HUES64 (cell line): ENCODE measurements around the gene PHPT1. TPM values are rescaled to one million over a fixed set of nuclear protein-coding genes. Genes with fewer than 3 reads are reported as not detected.
"Not testable (repeated sequence)": the region's sequence is repeated elsewhere in the genome, so short reads cannot be mapped to it uniquely, and the experiment has no call there.

ENCODE experiments used
- H3K27ac ChIP-seq: 2 replicates; pipeline ENCODE4 v1.7.0; 2013; ENCODE audit warnings: low read depth, low read length, inconsistent platforms
- H3K27me3 ChIP-seq: 2 replicates; pipeline ENCODE4 v1.6.1; 2013; ENCODE audit warnings: mild to moderate bottlenecking, low read length; ENCODE audit not compliant: insufficient read depth
- H3K36me3 ChIP-seq: 2 replicates; pipeline ENCODE4 v1.6.1; 2013; ENCODE audit warnings: mild to moderate bottlenecking, low read length; ENCODE audit not compliant: insufficient read depth
- H3K4me1 ChIP-seq: 2 replicates; pipeline ENCODE4 v1.6.1; 2013; ENCODE audit warnings: mild to moderate bottlenecking, low read length, moderate library complexity; ENCODE audit not compliant: insufficient read depth
- H3K4me3 ChIP-seq: 2 replicates; pipeline ENCODE4 v1.5.1; 2013; ENCODE audit warnings: mild to moderate bottlenecking, low read length, moderate library complexity
- H3K9ac ChIP-seq: 2 replicates; pipeline ENCODE4 v1.6.1; 2013; ENCODE audit warnings: mild to moderate bottlenecking, low read depth, low read length
- H3K9me3 ChIP-seq: 2 replicates; pipeline ENCODE4 v1.6.1; 2013; ENCODE audit warnings: low read depth, low read length; ENCODE audit not compliant: insufficient read depth
- WGBS: fragments of 150-250, 120-280 bp; methylation state at CpG from one replicate; pipeline ENCODE4 v1.1.7; 2013; ENCODE audit warnings: missing lambda C conversion rate; 5-methylcytosine and 5-hydroxymethylcytosine counted together
- polyA plus RNA-seq, 2 experiments: library from polyadenylated mRNA; stranded (reverse); fragments of 50-300 nt; gene quantifications; one replicate each; pipeline ENCODE4 v1.2.3, GENCODE V29; 2013

Gene PHPT1
- 113 TPM for polyA plus RNA-seq (2013, experiment 1 of 2)
- 129 TPM for polyA plus RNA-seq (2013, experiment 2 of 2)

DNA sequence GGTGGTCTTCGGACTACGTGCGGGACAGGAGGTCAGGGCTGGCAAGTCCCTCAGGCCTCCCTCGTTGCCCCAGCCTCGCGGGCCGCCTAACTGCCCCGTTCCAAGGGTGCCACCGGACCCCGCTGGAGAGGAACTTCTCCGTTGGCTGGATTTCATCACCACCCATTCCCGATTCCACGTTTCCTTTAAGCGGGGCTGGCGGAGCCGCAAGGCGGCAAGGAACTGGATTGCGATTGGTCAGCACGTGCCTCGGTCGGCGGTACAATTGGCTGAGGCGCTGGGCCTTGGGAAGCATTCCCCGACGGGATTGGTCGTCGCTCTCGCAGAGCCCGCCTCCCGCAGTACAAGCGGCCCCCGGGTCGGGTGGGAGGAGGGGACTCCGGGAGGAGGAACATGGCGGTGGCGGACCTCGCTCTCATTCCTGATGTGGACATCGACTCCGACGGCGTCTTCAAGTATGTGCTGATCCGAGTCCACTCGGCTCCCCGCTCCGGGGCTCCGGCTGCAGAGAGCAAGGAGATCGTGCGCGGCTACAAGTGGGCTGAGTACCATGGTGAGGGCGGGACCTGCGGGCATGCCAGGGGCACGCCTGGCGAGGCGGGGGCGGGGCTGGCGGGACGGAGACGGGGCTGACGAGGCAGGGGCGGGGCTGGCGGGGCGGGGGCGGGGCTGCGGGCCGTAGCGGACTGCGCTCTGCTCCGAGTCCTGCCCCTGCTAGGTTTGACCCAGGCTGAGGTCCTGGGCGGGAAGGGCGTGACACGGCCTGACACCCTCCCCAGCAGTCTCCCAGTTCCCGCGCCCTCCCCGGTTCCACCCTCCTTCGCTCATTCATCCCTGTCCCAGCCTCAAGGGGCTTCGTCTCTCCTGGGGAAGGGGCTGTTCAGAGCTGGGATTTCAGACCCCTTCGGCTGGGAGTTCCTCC, at the start of gene PHPT1:
Gene PHPT1, plus strand, starts transcription at position 372 of the 922 bp plus-strand sequence. Its CDS starts 22 bp downstream, at position 394.
- peak within 1 kb of the TSS; percentile 89 for H3K4me3 ChIP-seq
- H3K9ac ChIP-seq, result peak within 1 kb of the TSS; percentile 90
- peaks cover 17% of the 10 kb centered on the region for H3K36me3 ChIP-seq
- H3K27me3 ChIP-seq, result peaks cover 5% of the 10 kb centered on the region
- no peaks in the 10 kb centered on the region for H3K4me1 ChIP-seq
- H3K9me3 ChIP-seq, result no peaks in the 10 kb centered on the region
- under 1% methylated on average over 77 of the region's 77 CpGs for WGBS
- H3K27ac ChIP-seq, result peak within 1 kb of the TSS; percentile 95

DNA sequence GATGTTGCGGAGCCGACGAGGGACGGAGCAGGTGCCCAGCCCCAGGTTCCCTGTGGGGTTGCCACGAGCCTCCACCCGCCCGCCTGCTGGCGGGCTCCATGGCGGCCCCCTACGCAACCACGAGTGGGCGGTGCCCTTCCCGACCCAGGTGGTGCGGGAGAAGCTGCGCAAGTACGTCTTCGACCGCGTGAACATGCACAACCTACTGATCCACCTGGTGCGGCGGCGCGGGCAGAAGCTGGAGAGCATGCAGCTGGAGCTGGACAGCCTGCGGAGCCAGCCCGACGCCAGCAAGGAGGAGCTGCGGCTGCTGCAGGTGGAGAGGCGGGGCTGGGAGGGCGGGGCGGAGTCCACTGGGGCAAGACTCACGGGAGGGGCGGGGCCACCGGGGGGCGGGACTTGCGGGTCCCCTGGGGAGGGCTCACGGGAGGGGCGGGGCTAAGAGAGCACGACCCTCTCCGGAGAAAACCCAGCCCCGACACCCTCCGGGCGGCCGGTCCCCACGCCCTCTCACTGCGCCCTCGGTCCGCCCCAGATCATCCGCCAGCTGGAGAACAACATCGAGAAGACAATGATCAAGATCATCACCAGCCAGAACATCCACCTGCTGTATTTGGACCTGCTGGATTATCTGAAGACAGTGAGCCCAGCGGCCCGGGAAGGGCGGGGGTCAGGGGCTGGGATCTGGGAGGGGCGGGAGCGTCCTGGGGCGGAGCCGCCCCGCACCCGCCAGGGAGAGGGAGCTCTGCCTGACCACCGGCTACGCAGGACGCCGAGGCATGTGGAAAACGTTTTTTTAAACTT, 49.2 kb upstream of the PHPT1 start:
- peaks cover 21% of the 10 kb centered on the region for H3K27me3 ChIP-seq
- no peak overlapping the region for H3K27ac ChIP-seq
- peaks cover 11% of the 10 kb centered on the region for H3K4me1 ChIP-seq
- no peaks in the 10 kb centered on the region for H3K36me3 ChIP-seq
- H3K9ac ChIP-seq, result peak overlapping the region; percentile 62
- H3K4me3 ChIP-seq, result peak overlapping the region; percentile 69
- no peaks in the 10 kb centered on the region for H3K9me3 ChIP-seq
- under 1% methylated on average over 62 of the region's 63 CpGs for WGBS

- 89% methylated on average over 6 of the region's 6 CpGs for WGBS
- Histone ChIP-seq H3K27me3 (peaks cover 21% of the 10 kb centered on the region), H3K4me3 (no peak overlapping the region), H3K4me1 (peaks cover 7% of the 10 kb centered on the region; the same call in 1 of the 2 replicates), H3K27ac (no peak overlapping the region), H3K9me3 (no peaks in the 10 kb centered on the region), H3K9ac (no peak overlapping the region), H3K36me3 (0 out of 2 replicates have a peak, but pooled peaks cover 3% of the 10 kb centered on the region)
These were observed 46.9 kb upstream of the PHPT1 start for GRCh38 chr9:136802321-136802720.

DNA sequence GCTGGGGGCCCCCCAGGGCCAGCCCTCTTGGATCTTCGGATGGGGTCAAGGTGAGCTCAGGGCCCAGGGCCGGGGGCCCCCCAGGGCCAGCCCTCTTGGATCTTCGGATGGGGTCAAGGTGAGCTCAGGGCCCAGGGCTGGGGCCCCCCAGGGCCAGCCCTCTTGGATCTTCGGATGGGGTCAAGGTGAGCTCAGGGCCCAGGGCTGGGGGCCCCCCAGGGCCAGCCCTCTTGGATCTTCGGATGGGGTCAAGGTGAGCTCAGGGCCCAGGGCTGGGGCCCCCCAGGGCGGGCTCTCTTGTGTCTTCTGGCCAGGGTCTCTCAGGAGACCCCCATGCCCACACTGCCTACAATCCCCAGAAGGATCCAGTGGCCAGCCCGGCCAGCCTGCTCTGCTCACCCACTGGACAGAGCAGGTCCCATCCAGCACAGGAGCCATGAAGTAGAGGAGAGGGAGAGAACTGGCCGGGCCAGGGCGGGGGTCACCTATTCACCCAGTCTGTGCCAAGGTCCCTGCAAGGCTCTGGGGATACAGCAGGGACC, 46.1 kb upstream of the PHPT1 start:
- WGBS, result 90% methylated on average over 8 of the region's 9 CpGs
- not testable (repeated sequence) for H3K36me3 ChIP-seq

GRCh38 chr9:136803551-136804508, 45.4 kb upstream of the PHPT1 start:
- 94% methylated on average over 22 of the region's 22 CpGs for WGBS
- Histone ChIP-seq H3K27ac (no peak overlapping the region), H3K9ac (no peak overlapping the region), H3K4me1 (peaks cover 7% of the 10 kb centered on the region; the same call in 1 of the 2 replicates), H3K9me3 (no peaks in the 10 kb centered on the region), H3K4me3 (no peak overlapping the region), H3K27me3 (peaks cover 15% of the 10 kb centered on the region), H3K36me3 (0 out of 2 replicates have a peak, but pooled peaks cover 3% of the 10 kb centered on the region)

More for the DNA sequence above, 46.1 kb upstream of the PHPT1 start:
- H3K27ac ChIP-seq, H3K9me3 ChIP-seq, H3K4me1 ChIP-seq, H3K4me3 ChIP-seq, H3K9ac ChIP-seq: not testable (repeated sequence)
- peaks cover 21% of the 10 kb centered on the region for H3K27me3 ChIP-seq

DNA sequence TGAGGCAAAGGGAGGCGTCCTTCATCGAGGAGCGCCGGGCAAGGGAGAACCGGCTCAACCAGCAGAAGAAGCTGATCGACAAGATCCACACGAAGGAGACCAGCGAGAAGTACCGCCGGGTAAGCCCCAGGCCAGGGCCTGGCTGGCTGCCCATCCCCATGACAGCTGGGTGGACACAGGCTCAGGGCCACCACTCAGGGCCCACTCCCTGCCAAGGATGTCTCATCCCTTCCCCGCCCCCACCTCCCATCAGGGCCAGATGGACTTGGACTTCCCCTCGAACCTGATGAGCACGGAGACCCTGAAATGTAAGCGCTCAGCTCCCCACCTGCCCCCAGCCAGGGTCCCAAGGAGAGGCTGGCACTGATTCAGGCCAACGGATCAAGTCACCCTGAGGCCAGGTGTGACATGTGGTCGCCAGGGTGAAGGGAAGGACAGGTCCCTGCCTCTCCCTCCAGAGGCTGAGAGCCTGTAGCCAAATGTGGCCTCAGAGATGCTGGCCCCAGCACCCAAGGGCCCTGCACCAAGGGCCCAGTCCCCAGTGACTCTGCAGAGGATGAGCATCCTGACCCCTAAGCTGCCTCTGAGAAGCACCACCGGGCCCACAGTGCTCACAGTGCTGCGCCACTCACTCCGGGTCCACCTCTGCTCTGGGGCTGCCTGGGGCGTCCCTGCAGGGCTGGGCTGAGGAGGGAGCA, 44.6 kb upstream of the PHPT1 start:
- Histone ChIP-seq H3K4me1 (peaks cover 9% of the 10 kb centered on the region), H3K9me3 (no peaks in the 10 kb centered on the region), H3K9ac (no peak overlapping the region), H3K27me3 (peaks cover 7% of the 10 kb centered on the region), H3K36me3 (peaks cover 6% of the 10 kb centered on the region), H3K27ac (no peak overlapping the region), H3K4me3 (no peak overlapping the region)
- WGBS, result 92% methylated on average over 20 of the region's 20 CpGs

DNA sequence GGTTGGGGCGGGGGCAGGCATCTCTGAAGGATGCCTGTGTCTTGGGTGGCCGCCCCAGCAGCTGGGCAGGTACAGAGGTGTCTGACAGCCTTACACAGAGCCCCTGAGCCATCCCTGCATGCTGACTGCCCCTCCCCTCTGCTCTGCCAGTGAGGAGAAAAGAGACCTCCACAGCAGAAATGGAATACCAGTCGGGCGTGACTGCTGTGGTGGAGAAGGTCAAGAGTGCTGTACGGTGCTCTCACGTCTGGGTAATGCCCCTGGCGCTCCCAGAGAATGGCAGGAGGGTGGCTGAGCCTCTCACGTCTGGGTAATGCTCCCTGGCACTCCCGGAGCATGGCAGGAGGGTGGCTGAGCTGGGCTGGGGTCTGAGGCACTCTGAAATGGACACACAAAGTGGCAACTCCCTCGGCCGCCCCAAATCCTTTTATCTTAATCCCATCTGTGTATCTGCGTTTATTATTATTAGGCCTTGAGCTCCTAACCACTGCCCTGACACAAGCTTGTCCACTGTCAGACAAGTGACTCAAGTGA, 43.9 kb upstream of the PHPT1 start:
- Histone ChIP-seq H3K9ac (no peak overlapping the region), H3K27ac (no peak overlapping the region), H3K4me1 (peaks cover 15% of the 10 kb centered on the region), H3K9me3 (no peaks in the 10 kb centered on the region), H3K4me3 (no peak overlapping the region), H3K36me3 (peaks cover 12% of the 10 kb centered on the region), H3K27me3 (peaks cover 4% of the 10 kb centered on the region)
- 90% methylated on average over 12 of the region's 12 CpGs for WGBS

DNA sequence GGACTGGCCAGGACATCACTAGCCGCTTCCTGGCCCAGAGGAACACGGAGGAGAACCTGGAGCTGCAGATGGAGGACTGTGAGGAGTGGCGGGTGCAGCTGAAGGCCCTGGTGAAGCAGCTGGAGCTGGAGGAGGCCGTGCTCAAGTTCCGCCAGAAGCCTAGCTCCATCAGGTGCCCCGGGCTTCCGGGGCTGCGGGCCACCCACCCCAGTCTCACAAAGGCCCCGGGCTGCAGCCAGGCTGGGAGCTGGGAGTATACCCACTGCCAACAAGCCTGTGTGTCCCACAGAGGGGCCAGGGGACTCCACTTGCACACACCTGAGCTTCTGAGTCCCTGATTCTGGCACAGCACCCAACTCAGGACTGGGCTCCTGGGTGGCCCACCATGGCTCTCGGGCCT, 43.1 kb upstream of the PHPT1 start:
- H3K9ac ChIP-seq, result no peak overlapping the region
- no peak overlapping the region for H3K4me3 ChIP-seq
- WGBS, result 96% methylated on average over 10 of the region's 10 CpGs

DNA sequence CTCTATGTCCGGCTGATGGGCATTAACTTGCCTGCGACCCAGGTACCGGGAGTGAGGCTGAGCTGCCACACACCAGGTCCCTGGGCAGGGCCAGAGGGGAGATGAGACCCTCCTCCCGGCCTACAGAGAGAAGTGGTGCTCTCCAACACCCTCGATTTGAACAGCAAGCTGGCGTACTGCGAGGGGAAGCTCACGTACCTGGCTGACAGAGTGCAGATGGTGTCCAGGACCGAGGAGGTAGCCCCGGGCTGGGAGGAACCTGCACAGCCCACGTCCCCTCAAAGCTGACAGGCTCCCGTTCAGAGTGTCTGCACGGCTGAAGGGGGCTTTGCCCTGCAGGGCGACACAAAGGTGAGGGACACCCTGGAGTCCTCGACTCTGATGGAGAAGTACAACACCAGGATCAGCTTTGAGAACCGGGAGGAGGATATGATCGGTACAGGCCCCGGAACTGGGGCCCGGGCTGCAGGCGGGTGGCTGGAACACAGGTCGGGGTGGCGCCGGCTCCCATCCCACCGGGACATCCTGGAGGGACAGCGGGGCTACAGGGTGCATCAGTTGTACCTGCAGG, 42.5 kb upstream of the PHPT1 start:
- no peak overlapping the region; the same call in 1 of the 2 replicates for H3K27ac ChIP-seq
- H3K9me3 ChIP-seq, result no peaks in the 10 kb centered on the region
- WGBS, result 83% methylated on average over 25 of the region's 25 CpGs
- H3K27me3 ChIP-seq, result peaks cover 4% of the 10 kb centered on the region
- peaks cover 20% of the 10 kb centered on the region for H3K36me3 ChIP-seq
- H3K9ac ChIP-seq, result peak overlapping the region; percentile 97
- peaks cover 16% of the 10 kb centered on the region for H3K4me1 ChIP-seq
- peak overlapping the region; percentile 98 for H3K4me3 ChIP-seq

More for the DNA sequence above, 43.1 kb upstream of the PHPT1 start:
- Histone ChIP-seq H3K9me3 (no peaks in the 10 kb centered on the region), H3K27ac (no peak overlapping the region), H3K4me1 (peaks cover 16% of the 10 kb centered on the region), H3K36me3 (peaks cover 18% of the 10 kb centered on the region), H3K27me3 (peaks cover 4% of the 10 kb centered on the region)
